Panc1 (cell line): ENCODE results near the gene RETREG3. TPM values are rescaled to one million over a fixed set of nuclear protein-coding genes. Genes with fewer than 3 reads are reported as not detected.
A peak's percentile ranks its signal among the peaks of the same experiment; 100 is the strongest.
"Not testable (repeated sequence)": the region's sequence is repeated elsewhere in the genome, so short reads cannot be mapped to it uniquely, and the experiment has no call there.

Experiments used
- ATAC-seq: fragments of 200-7000 bp; cut with Tn5 transposase; 2 replicates; pipeline ENCODE4 v1.9.1; 2020; ENCODE audit warnings: mild to moderate bottlenecking, moderate library complexity
- BruUV-seq: library from RNA; stranded (reverse); fragments of 400-500 nt; replicated peaks from 2 replicates; lab custom pipeline; 2021; lab: Mats Ljungman, UMichigan
- CTCF ChIA-PET: fragments of 300-600 bp; sonication (Branson Sonifier 250); formaldehyde crosslinking; loops from one replicate; lab custom pipeline; 2022; ENCODE audit warnings: antibody characterized with exemption; lab: Charles Lee
- POLR2A ChIA-PET: fragments of 300-600 bp; sonication (Branson Sonifier 250); formaldehyde crosslinking; loops from one replicate; lab custom pipeline; 2022; ENCODE audit warnings: antibody characterized with exemption; lab: Charles Lee
- DNase-seq: peaks from one replicate; pipeline ENCODE4 v3.0.0-alpha.2; 2010; ENCODE audit warnings: low read depth, low spot score
- H3K27ac ChIP-seq: 2 replicates; pipeline ENCODE4 v1.5.1; 2011; ENCODE audit warnings: mild to moderate bottlenecking, low read length, inconsistent platforms
- H3K27me3 ChIP-seq: fragments of 200-500 bp; sonication (Bioruptor generic); 2 replicates; pipeline ENCODE4 v1.6.0; 2014; ENCODE audit warnings: low read length, inconsistent platforms; ENCODE audit not compliant: control insufficient read depth, insufficient read depth
- H3K36me3 ChIP-seq: fragments of 200-500 bp; sonication (Bioruptor generic); 2 replicates; pipeline ENCODE4 v1.5.1; 2014; ENCODE audit warnings: inconsistent platforms, mild to moderate bottlenecking, low read length, moderate library complexity; ENCODE audit not compliant: control insufficient read depth, insufficient read depth
- H3K4me1 ChIP-seq: 2 replicates; pipeline ENCODE4 v1.5.1; 2011; ENCODE audit warnings: inconsistent platforms, mild to moderate bottlenecking, low read length, moderate library complexity; ENCODE audit not compliant: control insufficient read depth, insufficient read depth
- H3K4me3 ChIP-seq, 2 experiments: 2 replicates each; pipeline ENCODE4 v1.5.1; 2011 to 2012; ENCODE audit warnings: low read depth in 2 of 2, low read length in 2 of 2, mild to moderate bottlenecking in 2 of 2, inconsistent platforms in 1 of 2, moderate library complexity in 1 of 2
- H3K9me3 ChIP-seq: fragments of 200-500 bp; sonication (Bioruptor generic); 2 replicates; pipeline ENCODE4 v1.5.1; 2014; ENCODE audit warnings: low read depth, mild to moderate bottlenecking, inconsistent platforms, low read length, moderate library complexity; ENCODE audit not compliant: control insufficient read depth, insufficient read depth
- CTCF ChIP-seq: fragments of 450-650 bp; IDR thresholded peaks from 2 replicates; pipeline ENCODE4 v1.5.1; 2017; ENCODE audit warnings: mild to moderate bottlenecking
- POLR2AphosphoS5 ChIP-seq: IDR thresholded peaks from 2 replicates; pipeline ENCODE4 v1.6.1; 2012; ENCODE audit warnings: mild to moderate bottlenecking, low read depth, low read length, moderate library complexity
- REST ChIP-seq, 2 experiments: IDR thresholded peaks; 2 replicates each; pipeline ENCODE4 v1.6.1; 2011 to 2012; ENCODE audit warnings: low read depth in 2 of 2, control low read depth in 1 of 2, low read length in 1 of 2, mild to moderate bottlenecking in 1 of 2, moderate library complexity in 1 of 2; ENCODE audit not compliant: insufficient read depth in 1 of 2
- SIN3A ChIP-seq: IDR thresholded peaks from 2 replicates; pipeline ENCODE4 v1.6.1; 2012; ENCODE audit warnings: low read depth, mild to moderate bottlenecking, low read length, moderate library complexity, borderline replicate concordance; ENCODE audit not compliant: insufficient read depth
- TCF7L2 ChIP-seq: IDR thresholded peaks from 2 replicates; pipeline ENCODE4 v1.6.1; 2011; ENCODE audit warnings: mild to moderate bottlenecking, low read depth, low read length, inconsistent platforms
- in situ Hi-C: cut with HindIII; loops from 2 replicates; pipeline ENCODE4 v1.10.0; 2016; ENCODE audit warnings: low sequenced_read_pairs, low pct_unique_long_range_greater_than_20kb
- intact Hi-C: fragments of 100-400 bp; cut with micrococcal nuclease; formaldehyde crosslinking; loops from one replicate; pipeline ENCODE4 v1.10.0; 2022; ENCODE audit not compliant: unreplicated experiment
- total RNA-seq: library from RNA; stranded (reverse); gene quantifications from one replicate; pipeline ENCODE4 v1.2.1, GENCODE V29; 2021; ENCODE audit not compliant: unreplicated experiment

RETREG3 gene
- total RNA-seq, 1 experiment from 2014 or later: 42.3 TPM

- Histone ChIP-seq H3K9me3 (no peaks in the 10 kb centered on the region), H3K36me3 (no peaks in the 10 kb centered on the region; the same call in 1 of the 2 replicates), H3K27ac (peak overlapping the region; percentile 42), H3K27me3 (no peaks in the 10 kb centered on the region), H3K4me1 (peaks cover 16% of the 10 kb centered on the region), H3K4me3 (no peak overlapping the region)
- DNase-seq (no peak), ATAC-seq (0 out of 2 replicates have a peak, but pooled peaks have one; percentile 7)
- CTCF ChIA-PET: interaction anchor here (0.7 kb wide), 1 partner anchor 206 kb away, joined by 6 read pairs; no protein-coding TSS in a partner anchor
- no TSS peak for BruUV-seq
- no peak for TF ChIP-seq TCF7L2
- no peak for TF ChIP-seq REST (IDR thresholded peaks at IDR 0.05; ENCODE audit: insufficient read depth in 1 of 2, low read depth in 2 of 2, low read length in 1 of 2)
- TF ChIP-seq CTCF: no peak
- no peak for TF ChIP-seq SIN3A
- TF ChIP-seq POLR2AphosphoS5: no peak
- POLR2A ChIA-PET: no interaction called here
- in situ Hi-C loops: no loop called here
- intact Hi-C loops: no loop called here
Measured at GRCh38 chr17:42541041-42541833, 67.9 kb downstream of the RETREG3 start.

GRCh38 chr17:42540558-42540957, 68.6 kb downstream of the RETREG3 start:
- CTCF ChIA-PET: interaction anchor here (0.7 kb wide), 1 partner anchor 205 kb away, joined by 6 read pairs; no protein-coding TSS in a partner anchor
- H3K36me3 ChIP-seq, H3K27ac ChIP-seq, intact Hi-C loops, BruUV-seq, in situ Hi-C loops, ATAC-seq, H3K27me3 ChIP-seq, H3K9me3 ChIP-seq, H3K4me3 ChIP-seq, DNase-seq, POLR2A ChIA-PET: not testable (repeated sequence)
- H3K4me1 ChIP-seq: peaks cover 18% of the 10 kb centered on the region

GRCh38 chr17:42538482-42538881, 70.7 kb downstream of the RETREG3 start:
- POLR2A ChIA-PET: no interaction called here
- BruUV-seq: no TSS peak
- ATAC-seq (no peak), DNase-seq (no peak)
- intact Hi-C loops: no loop called here
- peaks cover 33% of the 10 kb centered on the region for H3K4me1 ChIP-seq
- TF ChIP-seq TCF7L2 (no peak), POLR2AphosphoS5 (no peak), SIN3A (no peak), REST (IDR thresholded peaks at IDR 0.05; ENCODE audit: insufficient read depth in 1 of 2, low read depth in 2 of 2, low read length in 1 of 2) (no peak), CTCF (no peak)
- no peaks in the 10 kb centered on the region for H3K27me3 ChIP-seq
- no peaks in the 10 kb centered on the region for H3K9me3 ChIP-seq
- in situ Hi-C loops: no loop called here
- no peak overlapping the region for H3K4me3 ChIP-seq
- CTCF ChIA-PET: interaction anchor here (0.6 kb wide), 1 partner anchor 455 kb away, joined by 5 read pairs; no protein-coding TSS in a partner anchor
- no peak overlapping the region for H3K27ac ChIP-seq
- no peaks in the 10 kb centered on the region; the same call in 1 of the 2 replicates for H3K36me3 ChIP-seq
